Activated CD4-positive, alpha-beta T cell treated with anti-CD3 and anti-CD28 coated beads, Interleukin-2, amount 50 U/mL, for 1 hour (primary cell): ENCODE results near the gene ZNF692.
A peak's percentile ranks its signal among the peaks of the same experiment; 100 is the strongest.
"Not testable (repeated sequence)": the region's sequence is repeated elsewhere in the genome, so short reads cannot be mapped to it uniquely, and the experiment has no call there.

ENCODE experiments used
- DNase-seq: peaks from one replicate; pipeline ENCODE4 v3.0.0-alpha.2; 2020

ZNF692 gene

GRCh38 chr1:248849152-248849551 is 9.7 kb downstream of the ZNF692 start:
- DNase-seq: no peak

DNA sequence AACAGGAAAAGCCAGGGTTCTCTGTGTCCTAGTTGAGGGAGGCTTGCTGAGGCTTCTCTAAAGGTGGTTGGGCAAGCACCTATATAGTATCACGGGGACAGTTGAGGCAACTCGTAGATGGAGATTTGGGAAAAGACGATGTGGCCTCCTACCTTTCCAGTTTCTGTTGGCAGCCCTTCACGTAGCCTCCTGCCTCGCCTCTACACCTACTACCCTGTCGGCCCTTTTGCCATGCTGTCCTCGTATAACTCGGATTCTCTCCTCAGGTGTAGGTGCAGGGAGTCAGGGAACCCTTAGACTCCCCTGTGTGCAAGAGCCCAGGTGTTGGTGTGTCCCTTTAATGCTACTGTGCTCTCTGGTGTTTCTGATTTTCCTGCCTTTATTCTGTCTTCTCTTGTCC is 10.3 kb downstream of the ZNF692 start:
- DNase-seq: no peak

DNA sequence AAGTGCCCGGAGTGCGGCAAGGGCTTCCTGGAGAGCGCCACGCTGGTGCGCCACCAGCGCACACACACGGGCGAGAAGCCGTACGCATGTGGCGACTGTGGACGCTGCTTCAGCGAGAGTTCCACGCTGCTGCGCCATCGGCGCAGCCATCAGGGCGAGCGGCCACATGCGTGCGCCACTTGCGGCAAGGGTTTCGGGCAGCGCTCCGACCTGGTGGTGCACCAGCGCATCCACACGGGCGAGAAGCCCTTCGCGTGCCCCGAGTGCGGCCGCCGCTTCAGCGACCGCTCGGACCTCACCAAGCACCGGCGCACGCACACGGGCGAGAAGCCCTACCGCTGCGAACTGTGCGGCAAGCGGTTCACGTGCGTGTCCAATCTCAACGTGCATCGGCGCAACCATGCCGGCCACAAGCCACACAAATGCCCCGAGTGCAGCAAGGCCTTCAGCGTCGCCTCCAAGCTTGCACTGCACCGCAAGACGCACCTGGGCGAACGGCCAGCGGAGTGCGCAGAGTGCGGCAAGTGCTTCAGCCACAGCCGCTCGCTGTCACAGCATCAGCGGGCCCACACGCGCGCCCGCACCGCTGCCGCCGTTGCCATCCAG is 10.8 kb downstream of the ZNF692 start:
- DNase-seq: no peak

- DNase-seq: no peak
Measured at GRCh38 chr1:248847181-248847955, 11.5 kb downstream of the ZNF692 start.

DNA sequence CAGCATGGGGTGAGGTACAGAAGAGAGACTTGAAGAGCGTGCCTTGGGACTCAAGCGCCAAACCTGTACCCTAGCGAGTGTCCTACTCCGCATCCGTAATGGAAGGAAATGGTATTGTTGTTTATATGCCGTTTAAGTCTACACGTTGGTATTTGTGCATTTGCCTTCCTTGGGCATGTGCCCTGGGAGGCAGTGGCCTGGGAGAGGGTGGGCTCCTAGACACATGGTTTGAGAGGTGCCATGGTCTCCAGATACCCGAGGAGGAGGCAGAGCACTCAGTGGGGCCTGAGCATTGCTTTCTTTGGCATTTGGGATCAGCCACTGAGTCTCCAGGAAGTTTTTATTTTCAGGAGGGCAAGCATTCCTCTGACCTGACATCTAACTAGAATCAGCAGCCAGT is 14.4 kb downstream of the ZNF692 start:
- no peak for DNase-seq

- no peak for DNase-seq
Measured at GRCh38 chr1:248843687-248844086, 15.2 kb downstream of the ZNF692 start.

GRCh38 chr1:248842781-248843331 is 16.0 kb downstream of the ZNF692 start:
- no peak for DNase-seq

DNA sequence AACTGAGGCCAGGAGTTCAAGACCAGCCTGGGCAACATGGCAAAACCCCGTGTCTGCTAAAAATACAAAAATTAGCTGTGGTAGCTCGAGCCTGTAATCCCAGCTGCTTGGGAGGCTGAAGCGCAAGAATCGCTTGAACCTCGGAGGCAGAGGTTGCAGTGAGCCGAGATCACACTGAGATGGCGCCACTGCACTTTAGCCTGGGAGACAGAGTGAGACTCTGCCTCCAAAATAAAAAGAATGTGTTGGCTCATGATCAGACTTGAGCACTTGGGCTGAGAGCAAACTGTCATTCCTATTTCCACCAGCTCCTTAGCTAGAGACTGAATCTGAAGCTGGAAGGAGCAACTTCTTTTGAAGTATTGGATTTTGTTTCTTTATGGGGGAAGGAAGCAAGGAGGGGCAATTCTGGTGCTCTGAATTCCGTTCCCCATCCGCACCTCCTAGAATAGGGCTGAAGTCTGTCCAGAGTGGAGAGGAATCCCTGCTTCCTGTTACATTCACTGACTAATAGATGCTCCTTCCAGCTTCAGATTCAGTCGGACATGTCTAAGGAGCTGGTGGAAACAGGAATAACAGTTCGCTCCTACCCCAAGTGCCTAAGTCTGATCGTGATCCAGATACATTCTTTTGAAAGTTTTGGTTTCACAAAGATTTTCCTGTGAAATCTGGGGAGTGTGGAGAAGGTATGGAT is 17.0 kb downstream of the ZNF692 start:
- DNase-seq: peak; percentile 45

- DNase-seq: no peak
Measured at GRCh38 chr1:248840946-248841345, 17.9 kb downstream of the ZNF692 start.

DNA sequence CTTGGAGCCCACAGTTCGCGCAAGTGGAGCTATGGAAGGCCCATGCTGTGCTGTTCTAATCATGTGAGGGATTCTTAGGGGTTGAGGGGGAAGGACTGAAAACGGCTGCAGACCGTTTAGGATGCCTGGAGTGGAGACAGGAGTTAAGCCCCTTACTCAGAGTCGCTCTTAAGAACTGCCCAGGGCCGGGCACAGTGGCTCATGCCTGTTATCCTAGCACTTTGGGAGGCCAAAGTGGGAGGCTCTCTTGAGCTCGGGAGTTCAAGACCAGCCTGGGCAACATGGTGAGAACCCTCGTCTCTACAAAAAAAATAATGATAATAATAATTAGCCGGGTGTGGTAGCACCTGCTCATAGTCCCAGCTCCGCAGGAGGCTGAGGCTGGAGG is 19.7 kb downstream of the ZNF692 start:
- DNase-seq: no peak

GRCh38 chr1:248838357-248839167 is 20.3 kb downstream of the ZNF692 start:
- peak; percentile 86 for DNase-seq

GRCh38 chr1:248837781-248838356 is 21.0 kb downstream of the ZNF692 start, which contains the start of gene ZNF672:
ZNF672 (plus strand) TSS chr1:248838224; CDS start chr1:248847275, 9,051 bp downstream.
- peak; percentile 91 for DNase-seq

GRCh38 chr1:248837045-248837780 is 21.7 kb downstream of the ZNF692 start:
- DNase-seq: no peak

DNA sequence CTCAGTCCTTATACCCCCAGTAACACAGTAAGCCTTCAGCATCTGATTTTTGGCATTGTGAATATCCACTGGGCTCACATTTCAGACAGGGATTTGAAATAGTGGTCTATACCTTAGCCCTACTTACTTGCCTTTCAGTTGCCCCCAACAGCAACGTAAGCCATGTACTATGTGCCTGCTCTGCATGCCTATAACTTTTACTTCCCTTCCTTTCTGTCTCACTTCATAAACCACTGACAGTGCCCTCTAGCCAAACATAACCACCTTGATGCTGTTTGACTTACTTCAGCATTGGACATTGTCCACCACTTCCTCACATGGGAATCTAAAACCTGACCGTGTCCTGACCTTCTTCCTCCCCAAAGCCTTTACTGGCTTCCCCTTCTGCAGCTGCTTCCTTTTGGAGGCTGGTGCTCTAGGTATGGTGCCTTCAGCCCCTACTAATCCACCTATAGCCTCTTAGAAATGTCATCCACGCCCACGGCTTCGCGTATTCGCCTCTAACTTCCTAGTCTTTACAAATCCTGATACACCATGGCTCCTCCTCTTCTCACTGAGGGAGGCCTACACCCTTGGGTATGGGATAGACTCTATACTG is 24.4 kb downstream of the ZNF692 start:
- no peak for DNase-seq

GRCh38 chr1:248831842-248832241 is 27.0 kb downstream of the ZNF692 start:
- no peak for DNase-seq

- not testable (repeated sequence) for DNase-seq
Measured at GRCh38 chr1:248830718-248831017, 28.2 kb downstream of the ZNF692 start.

- no peak for DNase-seq
Measured at GRCh38 chr1:248828845-248829244, 30.0 kb downstream of the ZNF692 start.

DNA sequence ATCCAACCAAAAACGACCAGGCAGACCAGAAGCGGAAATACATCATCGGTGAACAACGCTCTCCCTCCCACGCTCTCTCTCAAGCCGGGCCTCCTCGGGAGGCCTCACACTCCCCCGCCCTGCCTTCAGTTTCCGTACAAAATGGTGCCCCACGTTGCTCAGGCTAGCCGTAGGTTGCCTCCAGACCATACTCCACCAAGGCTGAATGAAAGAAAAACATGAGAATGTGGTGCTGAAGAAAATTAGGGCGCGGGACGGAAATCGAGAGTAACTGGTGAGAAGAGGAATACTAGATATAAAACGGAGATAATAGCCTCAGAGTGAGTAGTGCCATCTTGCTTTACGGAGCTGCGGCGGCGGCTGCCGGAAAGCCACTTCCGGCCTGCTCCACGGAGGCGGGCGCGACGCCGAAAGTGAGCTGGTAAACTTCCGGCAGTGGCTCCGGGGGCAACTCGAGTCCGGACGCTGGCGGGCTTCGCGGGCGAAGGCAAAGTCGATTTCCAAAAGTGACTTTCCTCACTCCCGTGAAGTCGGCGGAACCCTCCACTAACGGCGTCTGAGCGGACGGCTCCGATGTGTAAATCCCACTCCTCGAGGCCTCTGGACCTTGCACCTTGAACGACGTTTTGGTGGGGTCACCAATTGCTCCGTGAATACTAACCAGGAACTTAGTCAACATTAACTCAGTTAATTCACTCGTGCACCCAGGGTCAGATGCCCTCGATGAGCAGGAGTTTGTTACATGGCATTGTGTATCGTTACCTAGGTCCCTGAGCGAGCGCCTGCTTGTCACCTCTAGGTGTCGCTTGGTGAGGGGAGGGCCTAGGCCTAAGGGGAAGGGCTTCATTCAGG is 32.8 kb downstream of the ZNF692 start, which contains the start of gene SH3BP5L:
SH3BP5L (minus strand) TSS at position 7 of the 852 bp plus-strand sequence. CDS start 980 bp downstream, outside the sequence.
- peak; percentile 83 for DNase-seq

GRCh38 chr1:248825573-248825908 is 33.3 kb downstream of the ZNF692 start:
- DNase-seq: no peak

DNA sequence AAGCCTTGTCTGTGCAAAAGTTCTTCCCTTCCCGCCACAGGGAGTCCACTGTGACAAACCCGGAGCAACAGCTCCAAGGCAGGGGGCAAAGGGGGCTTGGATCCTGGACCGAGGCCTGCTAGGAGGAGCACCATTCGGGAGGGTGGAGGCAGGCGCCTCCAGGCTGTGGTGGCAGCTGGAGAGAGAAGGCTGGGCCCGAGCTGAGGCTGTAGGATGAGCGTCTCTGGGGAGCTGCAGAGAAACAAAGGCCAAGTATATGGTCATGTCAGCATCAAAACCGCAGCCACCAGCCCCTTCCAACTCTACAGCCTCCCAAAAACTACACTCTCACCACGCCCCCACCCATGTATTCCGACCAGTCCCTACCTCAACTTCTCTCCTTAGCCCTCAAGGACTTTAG is 33.7 kb downstream of the ZNF692 start:
- no peak for DNase-seq
